ENCODE data around the gene WLS. TPM values are rescaled to one million over a fixed set of nuclear protein-coding genes. Genes with fewer than 3 reads are reported as not detected.

Gene WLS
- total and polyA plus RNA-seq, 4 donors, result 27.3 to 128 (median 71.7) TPM

DNA sequence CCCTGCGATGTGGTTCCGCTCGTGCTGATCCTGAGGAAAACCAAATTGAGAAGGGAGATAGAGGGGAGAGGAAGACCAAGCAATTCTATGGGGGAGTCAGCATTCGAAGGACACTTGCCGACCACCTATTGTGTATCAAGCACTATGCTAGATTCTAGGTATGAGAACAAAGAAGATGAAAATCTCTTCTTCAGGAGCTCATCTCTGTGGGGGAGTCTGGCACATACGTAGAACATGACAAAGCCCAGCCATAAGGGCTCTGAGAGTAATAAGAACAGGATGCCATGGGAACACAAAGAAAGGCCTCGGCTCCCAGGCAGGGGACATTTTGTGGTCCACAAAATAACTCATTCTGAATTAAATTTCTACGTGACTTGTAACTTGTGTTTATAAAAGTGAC is 83.7 kb downstream of the WLS start:
- no peak for TF ChIP-seq CTCF (IDR thresholded peaks at IDR 0.05; ENCODE audit: control extremely low read depth, extremely low read depth)
- no peak overlapping the region for H3K9ac ChIP-seq (ENCODE audit: insufficient read depth in 1 of 2, low read length in 2 of 2)
- 95 to 97% methylated on average over 8 of the region's 8 CpGs for WGBS, 2 donors
- H3K4me1 ChIP-seq (ENCODE audit: control insufficient read depth in 5 of 5, insufficient read depth in 5 of 5, low read length in 5 of 5), result peaks cover 0 to 2% (median 0%) of the 10 kb centered on the region in 5 donors
- DNase-seq (no peak), ATAC-seq (ENCODE audit: insufficient read depth, low FRiP score) (no peak)
- peaks cover 14 to 36% (median 22%) of the 10 kb centered on the region in 4 donors for H3K36me3 ChIP-seq (ENCODE audit: control insufficient read depth in 4 of 4, insufficient read depth in 4 of 4, low read length in 4 of 4)
- no peak overlapping the region for H3K27ac ChIP-seq (ENCODE audit: low read depth in 1 of 2, low read length in 1 of 2)
- no peaks in the 10 kb centered on the region for H3K27me3 ChIP-seq (ENCODE audit: control insufficient read depth in 3 of 3, insufficient read depth in 3 of 3, low read length in 2 of 3)
- H3K4me3 ChIP-seq, result no peak overlapping the region
- no peaks in the 10 kb centered on the region for H3K9me3 ChIP-seq (ENCODE audit: control insufficient read depth in 4 of 4, insufficient read depth in 3 of 4, low read length in 3 of 4)

DNA sequence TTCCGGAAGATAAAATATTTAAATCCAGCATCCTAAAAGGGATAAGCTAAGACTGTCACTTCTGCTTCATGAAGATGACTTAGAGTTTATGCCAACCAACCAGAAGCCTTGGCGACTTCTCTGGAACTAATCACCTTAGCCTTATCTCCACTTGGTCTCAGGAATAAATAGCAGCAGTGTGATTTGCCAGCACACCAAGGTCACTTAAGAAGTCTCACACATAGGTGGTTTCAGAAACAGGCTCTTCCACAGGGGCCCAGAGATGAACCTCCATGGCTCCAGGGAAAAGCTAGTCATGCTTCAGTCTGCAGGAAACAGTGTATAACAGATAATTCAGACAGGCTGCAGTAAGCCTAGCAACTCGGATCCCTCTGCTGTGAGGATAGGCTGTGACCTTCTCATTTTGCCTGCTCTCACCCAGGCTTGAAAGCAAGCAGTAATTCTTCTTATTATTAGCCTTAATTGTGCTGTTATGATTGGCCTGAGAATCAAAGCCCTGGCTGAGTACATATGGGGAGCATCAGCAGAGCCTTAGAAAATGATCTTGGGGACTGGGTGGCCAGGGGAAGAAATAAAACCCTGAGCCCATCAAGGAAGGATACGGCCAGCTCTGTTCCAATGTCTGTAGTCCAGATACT is 84.7 kb downstream of the WLS start:
- TF ChIP-seq CTCF (IDR thresholded peaks at IDR 0.05; ENCODE audit: control extremely low read depth, extremely low read depth), result no peak
- H3K36me3 ChIP-seq (ENCODE audit: control insufficient read depth in 4 of 4, insufficient read depth in 4 of 4, low read length in 4 of 4), result peaks cover 12 to 36% (median 24%) of the 10 kb centered on the region in 4 donors
- ATAC-seq (ENCODE audit: insufficient read depth, low FRiP score), result no peak

GRCh38 chr1:68145418-68146126 is 86.8 kb downstream of the WLS start:
- peaks cover 0 to 19% (median 10%) of the 10 kb centered on the region in 5 donors for H3K4me1 ChIP-seq (ENCODE audit: control insufficient read depth in 5 of 5, insufficient read depth in 5 of 5, low read length in 5 of 5)
- DNase-seq (peak in 2 of 3 donors; percentile 31 to 51), ATAC-seq (ENCODE audit: insufficient read depth, low FRiP score) (no peak)
- peaks cover 4 to 30% (median 15%) of the 10 kb centered on the region in 4 donors for H3K36me3 ChIP-seq (ENCODE audit: control insufficient read depth in 4 of 4, insufficient read depth in 4 of 4, low read length in 4 of 4)
- H3K9me3 ChIP-seq (ENCODE audit: control insufficient read depth in 4 of 4, insufficient read depth in 3 of 4, low read length in 3 of 4), result peaks cover 0 to 3% (median 0%) of the 10 kb centered on the region in 4 donors
- no peak overlapping the region for H3K4me3 ChIP-seq
- TF ChIP-seq CTCF (IDR thresholded peaks at IDR 0.05; ENCODE audit: control extremely low read depth, extremely low read depth), result no peak
- WGBS, 2 donors, result 59 to 63% methylated on average over 10 of the region's 10 CpGs
- H3K27ac ChIP-seq (ENCODE audit: low read depth in 1 of 2, low read length in 1 of 2), result peak overlapping the region in 1 of 2 donors; percentile 70
- H3K27me3 ChIP-seq (ENCODE audit: control insufficient read depth in 3 of 3, insufficient read depth in 3 of 3, low read length in 2 of 3), result no peaks in the 10 kb centered on the region
- no peak overlapping the region for H3K9ac ChIP-seq (ENCODE audit: insufficient read depth in 1 of 2, low read length in 2 of 2)

More for the DNA sequence above, 84.7 kb downstream of the WLS start:
- 72 to 80% methylated on average over 4 of the region's 4 CpGs for WGBS, 2 donors
- H3K4me3 ChIP-seq, result no peak overlapping the region
- no peaks in the 10 kb centered on the region for H3K9me3 ChIP-seq (ENCODE audit: control insufficient read depth in 4 of 4, insufficient read depth in 3 of 4, low read length in 3 of 4)
- H3K4me1 ChIP-seq (ENCODE audit: control insufficient read depth in 5 of 5, insufficient read depth in 5 of 5, low read length in 5 of 5), result peaks cover 0 to 2% (median 0%) of the 10 kb centered on the region in 5 donors
- no peak overlapping the region for H3K9ac ChIP-seq (ENCODE audit: insufficient read depth in 1 of 2, low read length in 2 of 2)
- no peak for DNase-seq
- H3K27ac ChIP-seq (ENCODE audit: low read depth in 1 of 2, low read length in 1 of 2), result peak overlapping the region in 1 of 2 donors; percentile 2
- no peaks in the 10 kb centered on the region for H3K27me3 ChIP-seq (ENCODE audit: control insufficient read depth in 3 of 3, insufficient read depth in 3 of 3, low read length in 2 of 3)

All from lung (tissue), 12 donors.